H1 (cell line): ENCODE measurements around the gene SEMA3A. TPM values are rescaled to one million over a fixed set of nuclear protein-coding genes. Genes with fewer than 3 reads are reported as not detected.

Source experiments
- ASH2L ChIP-seq: fragments of 200-600, 300-600 bp; sonication (generic); IDR thresholded peaks from one replicate; pipeline ENCODE4 v1.7.1; 2017; ENCODE audit warnings: low read length
- RFX5 ChIP-seq: IDR thresholded peaks from 2 replicates; pipeline ENCODE4 v1.6.1; 2011; ENCODE audit warnings: low read depth, low read length, improper control_type of control experiment, borderline replicate concordance
- polyA plus RNA-seq, 7 experiments: library from polyadenylated mRNA; depleted of rRNA in 3 of 7; stranded (reverse) in 5 of 7; unstranded in 2 of 7; fragments of >200 nt in 5 of 7; fragments of 200-250 nt in 2 of 7; gene quantifications; 1 replicate in 5 of 7; 2 replicates in 1 of 7; 4 replicates in 1 of 7; pipeline versions ENCODE4 v1.2.1 to v1.2.3, GENCODE V29; 2011 to 2013; ENCODE audit warnings: missing spikeins in 2 of 7, mixed read lengths in 2 of 7
- total RNA-seq: library from RNA; stranded (reverse); fragmentation: NEBNext Ultra II Directional; extraction: Animal tissue kit (Norgen Biotek cat#: 25700); gene quantifications from 2 replicates; pipeline ENCODE4 v1.2.1, GENCODE V29; 2021

Gene SEMA3A
- total and polyA plus RNA-seq, 2 of the 8 experiments (the other 6 are each of a cell fraction or from before 2014, with no cell fraction given): 8.1 to 45.9 TPM

DNA sequence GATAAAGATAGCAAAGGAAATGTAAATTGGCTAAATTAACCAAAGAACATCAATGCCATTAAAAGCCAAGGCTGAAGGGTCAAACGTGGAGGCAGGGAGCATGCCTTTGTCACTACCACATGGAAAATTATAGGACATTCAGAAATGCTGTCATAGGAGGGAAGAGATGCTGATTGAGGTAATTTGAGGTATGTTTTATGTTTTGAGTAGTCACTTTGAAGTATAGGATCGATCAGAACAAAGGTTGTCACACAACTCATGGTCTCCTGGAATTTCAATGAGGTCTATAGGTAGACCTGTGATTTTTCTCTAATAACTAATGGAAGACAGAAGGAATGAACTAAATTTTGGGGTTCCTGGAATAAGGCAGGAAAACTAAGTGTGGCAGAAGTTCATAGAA lies 149.8 kb downstream of the SEMA3A start (continued):
- TF ChIP-seq RFX5 (no peak), ASH2L (no peak)
